GM10248 (cell line): Measurements from ENCODE around the gene CDC40.

ENCODE experiments used
- CTCF ChIA-PET: fragments of 300-600 bp; sonication (Branson Sonifier 250); formaldehyde crosslinking; extraction: SDS; loops from one replicate; lab custom pipeline; 2021; ENCODE audit warnings: antibody characterized with exemption; lab: Yijun Ruan, JAX
- POLR2A ChIA-PET: fragments of 350-650 bp; sonication (Branson Sonifier 250); formaldehyde crosslinking; extraction: SDS; loops from one replicate; lab custom pipeline; 2020; ENCODE audit warnings: antibody characterized with exemption; lab: Yijun Ruan, JAX
- DNase-seq: peaks from one replicate; pipeline ENCODE4 v3.0.0; 2012; ENCODE audit errors: extremely low spot score
- TF ChIP-seq, protein P1 (sequence below): IDR thresholded peaks from 2 replicates; pipeline ENCODE4 v1.5.1; 2012; ENCODE audit warnings: mild to moderate bottlenecking, low read depth; ENCODE audit errors: extremely low read depth, missing control alignments, control extremely low read depth

CDC40 gene

DNA sequence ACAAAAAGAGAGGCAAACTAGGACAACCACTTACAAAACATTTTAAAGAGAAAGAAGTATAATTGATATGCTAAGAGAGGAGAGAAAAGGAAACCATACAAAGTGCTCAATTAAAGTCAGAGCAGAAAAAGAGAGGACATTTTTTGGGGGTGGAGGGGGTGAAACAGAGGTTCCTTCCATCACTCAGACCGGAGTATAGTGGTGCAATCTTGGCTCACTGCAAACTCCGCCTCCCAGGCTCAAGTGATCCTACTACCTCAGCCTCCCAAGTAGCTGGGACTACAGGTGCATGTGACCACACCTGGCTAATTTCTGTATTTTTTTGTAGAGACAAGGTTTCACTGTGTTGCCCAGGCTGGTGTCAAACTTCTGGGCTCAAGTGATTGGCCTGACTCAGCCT lies 10.1 kb upstream of the CDC40 start:
- TF ChIP-seq, protein P1, sequence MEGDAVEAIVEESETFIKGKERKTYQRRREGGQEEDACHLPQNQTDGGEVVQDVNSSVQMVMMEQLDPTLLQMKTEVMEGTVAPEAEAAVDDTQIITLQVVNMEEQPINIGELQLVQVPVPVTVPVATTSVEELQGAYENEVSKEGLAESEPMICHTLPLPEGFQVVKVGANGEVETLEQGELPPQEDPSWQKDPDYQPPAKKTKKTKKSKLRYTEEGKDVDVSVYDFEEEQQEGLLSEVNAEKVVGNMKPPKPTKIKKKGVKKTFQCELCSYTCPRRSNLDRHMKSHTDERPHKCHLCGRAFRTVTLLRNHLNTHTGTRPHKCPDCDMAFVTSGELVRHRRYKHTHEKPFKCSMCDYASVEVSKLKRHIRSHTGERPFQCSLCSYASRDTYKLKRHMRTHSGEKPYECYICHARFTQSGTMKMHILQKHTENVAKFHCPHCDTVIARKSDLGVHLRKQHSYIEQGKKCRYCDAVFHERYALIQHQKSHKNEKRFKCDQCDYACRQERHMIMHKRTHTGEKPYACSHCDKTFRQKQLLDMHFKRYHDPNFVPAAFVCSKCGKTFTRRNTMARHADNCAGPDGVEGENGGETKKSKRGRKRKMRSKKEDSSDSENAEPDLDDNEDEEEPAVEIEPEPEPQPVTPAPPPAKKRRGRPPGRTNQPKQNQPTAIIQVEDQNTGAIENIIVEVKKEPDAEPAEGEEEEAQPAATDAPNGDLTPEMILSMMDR = no peak
- no peak for DNase-seq
- ChIA-PET POLR2A (no interaction called here), CTCF (interaction anchor here (0.6 kb wide), 1 partner anchor 8 kb away, joined by 3 read pairs; no protein-coding TSS in a partner anchor)

DNA sequence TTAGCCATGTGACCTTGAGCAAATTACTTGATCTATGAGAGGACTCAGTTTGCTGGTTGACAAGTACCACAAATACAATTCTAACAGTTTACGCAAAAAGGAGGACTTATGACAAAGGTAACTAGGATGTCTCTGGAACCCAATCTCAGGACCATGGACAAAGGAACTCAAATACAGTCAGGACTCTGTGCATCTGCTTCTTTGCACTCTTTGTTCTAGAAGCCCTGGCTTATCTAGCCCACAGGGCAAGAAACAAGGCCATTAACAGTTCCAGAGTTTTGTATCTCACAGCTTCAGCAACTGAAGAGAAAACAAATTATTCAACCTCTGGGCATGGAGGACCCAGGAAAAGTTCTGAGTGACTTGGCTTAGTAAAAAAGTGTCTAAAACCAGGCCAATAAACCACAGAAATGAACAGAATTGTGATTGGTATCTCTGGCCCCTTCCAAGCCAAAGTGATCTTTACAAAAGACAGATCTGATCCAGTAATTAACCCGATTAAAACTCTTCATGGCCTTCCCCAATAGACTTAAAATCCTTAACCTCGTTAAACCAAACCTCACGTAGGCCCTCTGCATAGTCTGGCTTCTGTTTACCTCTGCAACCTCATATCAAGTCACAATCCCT lies 6.6 kb upstream of the CDC40 start:
- CTCF ChIA-PET = interaction anchor here (1.5 to 1.9 kb wide), 2 partner anchors 12 to 134 kb away, joined by 4 to 6 read pairs; no protein-coding TSS in a partner anchor
- DNase-seq = no peak
- POLR2A ChIA-PET = no interaction called here
- TF ChIP-seq, protein P1 = no peak

DNA sequence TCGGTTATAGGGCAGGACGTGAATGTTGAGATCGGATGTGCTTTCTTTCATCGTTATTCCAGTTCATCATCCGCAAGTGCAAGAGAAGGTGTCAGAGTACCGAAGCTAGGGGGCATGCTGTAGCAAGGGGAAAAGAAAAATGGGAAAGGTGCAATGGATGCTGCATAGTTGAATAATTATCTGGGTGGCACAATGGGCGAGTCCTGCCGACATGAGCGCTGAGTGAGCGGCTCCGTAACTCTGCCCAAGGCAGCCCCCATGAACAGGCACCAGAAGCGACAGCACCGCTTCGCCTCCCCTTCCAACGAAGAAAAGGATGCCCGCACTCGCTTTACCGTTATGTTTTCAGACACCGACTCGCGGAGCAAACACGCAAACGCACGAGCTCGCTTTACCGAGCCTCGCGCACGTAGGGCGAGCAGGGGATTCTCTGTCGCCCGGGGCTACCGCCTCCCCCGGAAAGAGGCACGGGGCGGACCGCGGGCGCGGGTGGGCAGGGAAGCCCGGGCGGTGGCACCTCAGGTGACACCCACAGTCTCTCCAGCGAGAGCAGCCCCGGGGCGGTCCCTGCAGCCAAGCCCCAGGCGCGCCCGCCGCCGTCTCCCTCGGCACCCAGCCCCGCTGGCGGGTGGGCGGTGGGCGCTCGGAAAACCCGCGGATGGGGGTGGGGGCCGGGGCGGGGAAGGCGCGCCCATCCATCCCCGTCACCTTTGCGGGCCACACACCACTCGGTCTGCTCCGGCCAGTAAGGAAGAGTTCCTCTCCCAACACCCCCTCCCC lies 1.4 kb upstream of the CDC40 start:
- peak; percentile 45 for DNase-seq
- CTCF ChIA-PET = interaction anchor here (0.6 to 2.2 kb wide), 10 partner anchors 9 to 212 kb away, joined by 3 to 23 read pairs (median 3); no protein-coding TSS in a partner anchor
- TF ChIP-seq, protein P1 = peak; percentile 76
- POLR2A ChIA-PET = no interaction called here

DNA sequence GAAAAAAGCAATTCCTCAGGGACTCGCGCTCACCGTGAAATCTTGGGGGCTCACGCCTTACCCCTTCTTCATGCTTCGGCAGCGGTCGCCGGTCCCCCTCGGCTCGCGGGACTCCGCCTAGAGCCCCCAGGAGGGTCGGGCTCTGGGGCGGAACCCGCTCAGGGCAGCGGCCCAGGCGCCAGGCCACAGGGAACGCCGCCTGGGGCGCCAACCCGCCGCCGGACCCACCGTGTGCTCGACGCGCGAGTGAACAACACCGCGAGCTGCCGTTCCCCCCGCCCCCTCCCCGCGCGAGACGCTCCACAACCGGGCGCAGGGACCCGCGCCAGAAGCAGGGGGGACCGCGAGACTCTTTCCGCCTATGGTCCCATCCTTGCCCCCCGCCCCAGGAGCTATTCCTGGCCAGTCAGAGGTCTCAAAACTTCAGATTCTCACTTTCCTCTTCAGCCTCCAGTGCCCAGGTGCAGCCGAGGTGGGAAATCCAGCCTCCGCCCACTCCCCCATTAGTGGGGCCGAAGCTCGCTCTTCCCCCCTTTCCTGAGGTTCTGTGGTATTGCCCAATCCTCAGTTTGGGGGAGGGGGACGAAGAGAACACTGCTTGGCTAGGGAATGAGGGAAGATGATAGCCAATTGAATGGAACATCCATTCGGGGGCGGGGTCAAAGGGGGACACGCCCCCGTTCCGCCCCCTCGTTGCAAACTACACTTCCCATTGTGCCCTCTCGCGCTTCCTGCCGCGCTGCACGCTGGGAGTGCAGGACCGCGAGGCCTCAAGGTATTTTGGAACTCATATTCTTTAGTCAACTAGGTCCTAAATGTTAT lies 610 bp upstream of the CDC40 start, which contains the start of gene WASF1:
WASF1 (minus strand) TSS at position 265 of the 822 bp plus-strand sequence. CDS start 52,069 bp downstream, outside the sequence.
- POLR2A ChIA-PET = no interaction called here
- DNase-seq = peak; percentile 89
- CTCF ChIA-PET = interaction anchor here (1.0 to 2.2 kb wide), 11 partner anchors 9 to 212 kb away, joined by 3 to 23 read pairs (median 5); no protein-coding TSS in a partner anchor
- TF ChIP-seq, protein P1 = peak; percentile 25

DNA sequence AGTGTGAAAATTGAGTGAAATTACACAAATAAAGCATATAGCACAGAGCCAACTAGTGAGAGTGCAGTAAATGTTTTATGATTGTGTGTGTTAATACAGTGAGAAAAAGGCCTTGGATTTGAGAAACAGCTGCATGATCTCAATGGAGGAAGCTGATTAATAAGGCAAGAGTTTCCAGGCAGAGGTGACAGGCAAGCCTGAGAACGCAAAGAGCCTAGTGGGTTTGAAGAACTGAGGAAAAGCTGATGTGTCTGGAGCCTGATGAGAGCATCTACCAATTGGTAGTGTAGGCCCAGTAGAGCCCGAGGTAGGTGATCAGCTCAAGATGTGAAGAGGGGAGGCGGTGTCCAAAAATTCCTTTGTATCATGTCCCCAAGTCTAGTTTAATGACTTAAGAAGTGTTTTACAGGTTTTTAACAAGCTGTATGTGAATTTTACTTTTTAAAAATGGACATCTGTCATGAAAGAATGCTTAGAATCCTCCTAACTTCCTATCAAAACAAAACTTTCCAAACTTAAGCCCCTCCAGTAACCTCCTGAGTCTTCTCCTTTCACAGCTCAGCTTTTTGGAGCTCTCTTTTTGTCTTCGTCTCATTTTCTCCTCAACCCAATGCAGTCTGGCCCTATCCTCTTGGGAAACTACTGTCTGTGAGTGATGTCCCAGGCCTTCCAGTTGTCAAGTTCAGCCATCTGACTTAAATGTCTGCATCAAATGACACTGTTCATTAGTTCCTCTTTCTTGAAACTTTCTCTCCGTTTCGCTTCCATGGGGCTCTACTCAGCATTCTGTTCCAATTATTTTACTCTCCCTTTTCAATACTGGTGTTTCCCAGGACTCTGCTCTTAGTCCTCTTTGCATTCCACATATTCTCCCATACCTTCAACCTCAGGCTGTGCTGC lies 1.2 kb downstream of the CDC40 start:
- ChIA-PET CTCF (interaction anchor here (1.1 to 2.7 kb wide), 3 partner anchors 17 to 25 kb away, joined by 3 to 10 read pairs (median 9); no protein-coding TSS in a partner anchor), POLR2A (no interaction called here)
- TF ChIP-seq, protein P1 = no peak
- no peak for DNase-seq
